Stomach (tissue), 9 donors: ENCODE measurements around the gene BRI3. TPM values are rescaled to one million over a fixed set of nuclear protein-coding genes. Genes with fewer than 3 reads are reported as not detected.

Source experiments
- DNase-seq, 2 donors: peaks; one replicate each; pipeline versions ENCODE4 v3.0.0 to v3.0.0-alpha.2; 2013 to 2019
- H3K27ac ChIP-seq, 5 donors: fragments of 200-600 bp in 4 of 5; sonication (generic) in 4 of 5; one replicate each; pipeline ENCODE4 v1.5.1; 2013 to 2019; ENCODE audit warnings: mild to moderate bottlenecking in 1 of 5, moderate library complexity in 1 of 5
- H3K27me3 ChIP-seq, 3 donors: fragments of 200-600 bp; sonication (generic); one replicate each; pipeline ENCODE4 v1.5.1; 2017 to 2019; ENCODE audit warnings: mixed run types in 1 of 3
- H3K36me3 ChIP-seq, 4 donors: fragments of 200-600 bp; sonication (generic); 1 replicate in 3 of 4; 2 replicates in 1 of 4; pipeline ENCODE4 v1.5.1; 2016 to 2019
- H3K4me1 ChIP-seq, 4 donors: fragments of 200-600 bp; sonication (generic); one replicate each; pipeline ENCODE4 v1.5.1; 2016 to 2019
- H3K4me3 ChIP-seq, 4 donors: fragments of 200-600 bp; sonication (generic) in 3 of 4; one replicate each; pipeline ENCODE4 v1.5.1; 2016 to 2019; ENCODE audit warnings: mild to moderate bottlenecking in 1 of 4
- H3K9me3 ChIP-seq, 4 donors: fragments of 200-600 bp; sonication (generic); one replicate each; pipeline ENCODE4 v1.5.1; 2016 to 2019
- EP300 ChIP-seq: sonication (generic); formaldehyde crosslinking; IDR thresholded peaks from one replicate; pipeline ENCODE4 v1.6.1; 2017; ENCODE audit warnings: antibody characterized with exemption
- POLR2A ChIP-seq, 4 donors: fragments of 450-650 bp; IDR thresholded peaks; one replicate each; pipeline ENCODE4 v1.6.1; 2016; ENCODE audit warnings: antibody characterized with exemption in 4 of 4, control low read depth in 2 of 4, mild to moderate bottlenecking in 1 of 4, moderate library complexity in 1 of 4
- POLR2AphosphoS5 ChIP-seq, 3 donors: sonication (generic); formaldehyde crosslinking; IDR thresholded peaks; one replicate each; pipeline ENCODE4 v1.6.1; 2016; ENCODE audit warnings: antibody characterized with exemption in 3 of 3
- WGBS, 5 donors: extraction: QIAGEN DNeasy Blood & Tissue Kit in 3 of 5; methylation state at CpG; one replicate each; pipeline versions ENCODE4 v1.1.5 to v1.1.7; 2013 to 2018; 5-methylcytosine and 5-hydroxymethylcytosine counted together
- intact Hi-C: fragments of 100-400 bp; cut with DNase I; formaldehyde crosslinking; loops from one replicate; pipeline ENCODE4 v1.15.1; 2023; ENCODE audit warnings: low total_unique reads
- polyA plus RNA-seq, 3 donors: library from polyadenylated mRNA; stranded (reverse); fragments of 200-250 nt; gene quantifications; one replicate each; pipeline ENCODE4 v1.2.3, GENCODE V29; 2013
- total RNA-seq, 5 donors: library from RNA; depleted of rRNA; stranded (reverse); fragments of >200 nt; gene quantifications; one replicate each; pipeline versions ENCODE4 v1.1.0 to v1.2.3, GENCODE V29; 2014 to 2016
- TF ChIP-seq, protein P1 (sequence below), 7 experiments: fragments of 450-650 bp in 4 of 7; fragments of 200-600 bp in 3 of 7; sonication (generic) in 3 of 7; IDR thresholded peaks; one replicate each; pipeline ENCODE4 v1.5.1; 2016 to 2019; ENCODE audit warnings: antibody characterized with exemption in 7 of 7, control low read depth in 2 of 7, mild to moderate bottlenecking in 1 of 7
- donor health status: healthy with polysubstance abuse.
- donor health status: Bipolar disorder and iron deficiency.
- donor health status: healthy.

The BRI3 gene
- total and polyA plus RNA-seq, 8 donors: 25.9 to 411 (median 92.8) TPM; not detected in 1

DNA sequence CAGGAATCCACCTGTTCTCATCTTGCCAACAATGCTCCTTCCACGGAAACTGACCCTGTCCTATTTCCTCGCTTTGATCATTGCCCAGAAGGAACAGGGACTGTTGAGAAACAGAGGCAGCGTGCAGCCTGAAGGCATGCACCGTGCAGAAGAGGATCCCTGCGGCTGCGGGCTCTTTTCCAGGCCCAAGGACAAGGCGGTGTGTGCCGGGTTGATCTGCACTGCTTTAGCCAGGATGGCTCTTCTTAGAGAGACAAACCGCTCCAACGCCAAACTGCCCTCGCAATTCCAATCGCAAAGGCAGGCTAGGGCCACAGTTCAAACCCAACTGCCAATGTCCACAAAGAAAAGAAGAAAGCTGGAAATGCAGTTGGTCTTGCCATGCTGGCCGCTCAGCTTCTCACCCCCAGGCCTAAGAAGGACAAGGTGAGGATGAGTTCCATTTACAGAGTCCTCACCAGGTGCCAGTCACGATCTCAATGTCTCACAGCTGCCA lies 26.5 kb downstream of the BRI3 start:
- Histone ChIP-seq H3K27me3 (no peaks in the 10 kb centered on the region), H3K36me3 (peaks cover 25 to 93% (median 73%) of the 10 kb centered on the region in 4 donors), H3K4me3 (no peak overlapping the region), H3K9me3 (no peaks in the 10 kb centered on the region), H3K27ac (no peak overlapping the region), H3K4me1 (peaks cover 0 to 19% (median 10%) of the 10 kb centered on the region in 4 donors)
- WGBS, 5 donors: 90 to 96% (median 95%) methylated on average over 14 of the region's 14 CpGs
- TF ChIP-seq, protein P1, sequence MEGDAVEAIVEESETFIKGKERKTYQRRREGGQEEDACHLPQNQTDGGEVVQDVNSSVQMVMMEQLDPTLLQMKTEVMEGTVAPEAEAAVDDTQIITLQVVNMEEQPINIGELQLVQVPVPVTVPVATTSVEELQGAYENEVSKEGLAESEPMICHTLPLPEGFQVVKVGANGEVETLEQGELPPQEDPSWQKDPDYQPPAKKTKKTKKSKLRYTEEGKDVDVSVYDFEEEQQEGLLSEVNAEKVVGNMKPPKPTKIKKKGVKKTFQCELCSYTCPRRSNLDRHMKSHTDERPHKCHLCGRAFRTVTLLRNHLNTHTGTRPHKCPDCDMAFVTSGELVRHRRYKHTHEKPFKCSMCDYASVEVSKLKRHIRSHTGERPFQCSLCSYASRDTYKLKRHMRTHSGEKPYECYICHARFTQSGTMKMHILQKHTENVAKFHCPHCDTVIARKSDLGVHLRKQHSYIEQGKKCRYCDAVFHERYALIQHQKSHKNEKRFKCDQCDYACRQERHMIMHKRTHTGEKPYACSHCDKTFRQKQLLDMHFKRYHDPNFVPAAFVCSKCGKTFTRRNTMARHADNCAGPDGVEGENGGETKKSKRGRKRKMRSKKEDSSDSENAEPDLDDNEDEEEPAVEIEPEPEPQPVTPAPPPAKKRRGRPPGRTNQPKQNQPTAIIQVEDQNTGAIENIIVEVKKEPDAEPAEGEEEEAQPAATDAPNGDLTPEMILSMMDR (IDR thresholded peaks at IDR 0.05): no peak
- no peak for TF ChIP-seq POLR2AphosphoS5 (IDR thresholded peaks at IDR 0.05)
- intact Hi-C loops: loop anchor here (10.0 kb wide), 1 partner anchor 87 kb away; no protein-coding TSS in a partner anchor
- DNase-seq: no peak

DNA sequence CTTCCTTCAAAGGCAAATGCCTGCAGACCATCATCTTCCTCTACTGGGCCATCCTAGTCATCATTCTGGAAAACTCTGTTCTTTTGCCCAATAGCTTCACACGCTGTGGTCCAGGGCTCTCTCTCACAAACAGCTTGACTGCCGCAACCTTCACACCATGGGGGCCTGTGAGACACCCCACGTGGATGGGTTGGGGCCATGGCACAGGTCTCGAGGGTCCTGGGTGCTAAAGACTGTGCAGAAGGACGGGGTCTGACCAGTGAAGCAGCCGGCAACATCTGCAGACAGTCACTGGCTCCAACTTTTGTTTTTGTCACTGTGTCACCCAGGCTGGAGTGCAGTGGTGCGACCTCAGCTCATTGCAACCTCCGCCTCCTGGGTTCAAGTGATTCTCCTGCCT lies 28.1 kb downstream of the BRI3 start:
- Histone ChIP-seq H3K27me3 (no peaks in the 10 kb centered on the region), H3K27ac (no peak overlapping the region), H3K4me1 (peaks cover 0 to 19% (median 10%) of the 10 kb centered on the region in 4 donors), H3K9me3 (no peaks in the 10 kb centered on the region), H3K4me3 (no peak overlapping the region), H3K36me3 (peaks cover 25 to 85% (median 68%) of the 10 kb centered on the region in 4 donors)
- 95 to 98% (median 96%) methylated on average over 8 of the region's 8 CpGs for WGBS, 5 donors
- intact Hi-C loops: loop anchor here (10.0 kb wide), 1 partner anchor 85 kb away; no protein-coding TSS in a partner anchor
- TF ChIP-seq POLR2A (IDR thresholded peaks at IDR 0.05): no peak
- TF ChIP-seq EP300: no peak
- TF ChIP-seq, protein P1 (IDR thresholded peaks at IDR 0.05): no peak
- no peak for TF ChIP-seq POLR2AphosphoS5 (IDR thresholded peaks at IDR 0.05)
- DNase-seq: no peak

DNA sequence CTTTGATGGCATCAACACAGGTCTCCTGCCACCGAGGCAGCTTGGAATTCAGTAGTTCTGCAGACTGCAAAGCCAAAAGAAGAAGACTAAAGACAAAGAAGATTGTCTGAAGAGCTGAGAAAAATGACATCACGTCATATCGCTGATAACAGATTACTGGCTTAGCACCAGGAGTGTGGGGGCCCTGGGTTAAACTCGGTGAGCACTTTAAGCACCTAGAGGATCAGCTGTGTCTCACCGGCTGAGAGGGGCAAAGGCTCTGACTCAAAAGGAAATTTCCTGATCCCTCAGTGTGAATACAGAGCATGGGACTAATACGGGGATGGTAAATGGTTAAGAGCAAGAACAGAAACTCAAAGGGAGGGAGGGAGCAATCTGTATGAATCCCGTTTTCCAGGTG lies 30.7 kb downstream of the BRI3 start:
- intact Hi-C loops: no loop called here
- peaks cover 27 to 96% (median 75%) of the 10 kb centered on the region in 4 donors for H3K36me3 ChIP-seq

DNA sequence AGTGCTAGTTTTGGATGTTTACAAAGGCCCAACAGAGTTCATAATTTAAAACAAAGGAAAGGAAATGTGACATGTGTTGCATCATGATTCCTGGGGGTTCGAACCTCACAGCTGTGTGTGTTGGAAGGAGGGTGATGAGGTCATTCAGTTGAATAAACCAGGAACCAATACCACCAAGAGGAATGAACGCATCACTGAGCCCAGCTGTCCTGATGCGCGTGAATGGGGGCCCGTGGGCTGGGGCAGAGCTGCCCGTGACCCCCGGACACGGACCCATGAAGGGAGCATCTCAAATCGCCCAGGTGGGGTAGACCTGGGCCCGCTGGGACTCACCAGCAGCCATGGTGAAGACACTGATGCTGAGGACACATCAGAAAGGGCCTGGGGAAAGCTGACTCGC lies 33.0 kb downstream of the BRI3 start:
- WGBS, 5 donors: 90 to 93% (median 91%) methylated on average over 11 of the region's 11 CpGs
- H3K9me3 ChIP-seq: no peaks in the 10 kb centered on the region
- no peak overlapping the region for H3K4me3 ChIP-seq
- TF ChIP-seq, protein P1 (IDR thresholded peaks at IDR 0.05): no peak
- TF ChIP-seq POLR2AphosphoS5 (IDR thresholded peaks at IDR 0.05) (no peak), EP300 (no peak), POLR2A (IDR thresholded peaks at IDR 0.05) (no peak)
- H3K27ac ChIP-seq: no peak overlapping the region
- peaks cover 0 to 3% (median 0%) of the 10 kb centered on the region in 4 donors for H3K4me1 ChIP-seq
- H3K36me3 ChIP-seq: peaks cover 18 to 86% (median 54%) of the 10 kb centered on the region in 4 donors
- H3K27me3 ChIP-seq: no peaks in the 10 kb centered on the region
- intact Hi-C loops: no loop called here
- no peak for DNase-seq

More for the DNA sequence above, 30.7 kb downstream of the BRI3 start:
- Histone ChIP-seq H3K4me3 (no peak overlapping the region), H3K27me3 (no peaks in the 10 kb centered on the region), H3K27ac (no peak overlapping the region), H3K4me1 (peaks cover 0 to 3% (median 0%) of the 10 kb centered on the region in 4 donors), H3K9me3 (no peaks in the 10 kb centered on the region)
- TF ChIP-seq POLR2AphosphoS5 (IDR thresholded peaks at IDR 0.05) (no peak), EP300 (no peak), POLR2A (IDR thresholded peaks at IDR 0.05) (no peak)
- TF ChIP-seq, protein P1 (IDR thresholded peaks at IDR 0.05): no peak
- 69 to 77% (median 73%) methylated on average over 7 of the region's 7 CpGs for WGBS, 5 donors
- no peak for DNase-seq
